ENCODE measurements around the gene HNRNPLL.

GRCh38 chr2:38626326-38627035, 23.8 kb upstream of the HNRNPLL start:
- TF ChIP-seq ATF2 (tag by site-specific recombination; IDR thresholded peaks at IDR 0.05; ENCODE audit: low read depth) (no peak), CTCF (tag by site-specific recombination; IDR thresholded peaks at IDR 0.05) (no peak), KLF1 (tag by site-specific recombination; IDR thresholded peaks at IDR 0.05) (no peak), ZNF510 (tag by site-specific recombination; IDR thresholded peaks at IDR 0.05; ENCODE audit: insufficient replicate concordance) (no peak)
- TF ChIP-seq, protein P1, sequence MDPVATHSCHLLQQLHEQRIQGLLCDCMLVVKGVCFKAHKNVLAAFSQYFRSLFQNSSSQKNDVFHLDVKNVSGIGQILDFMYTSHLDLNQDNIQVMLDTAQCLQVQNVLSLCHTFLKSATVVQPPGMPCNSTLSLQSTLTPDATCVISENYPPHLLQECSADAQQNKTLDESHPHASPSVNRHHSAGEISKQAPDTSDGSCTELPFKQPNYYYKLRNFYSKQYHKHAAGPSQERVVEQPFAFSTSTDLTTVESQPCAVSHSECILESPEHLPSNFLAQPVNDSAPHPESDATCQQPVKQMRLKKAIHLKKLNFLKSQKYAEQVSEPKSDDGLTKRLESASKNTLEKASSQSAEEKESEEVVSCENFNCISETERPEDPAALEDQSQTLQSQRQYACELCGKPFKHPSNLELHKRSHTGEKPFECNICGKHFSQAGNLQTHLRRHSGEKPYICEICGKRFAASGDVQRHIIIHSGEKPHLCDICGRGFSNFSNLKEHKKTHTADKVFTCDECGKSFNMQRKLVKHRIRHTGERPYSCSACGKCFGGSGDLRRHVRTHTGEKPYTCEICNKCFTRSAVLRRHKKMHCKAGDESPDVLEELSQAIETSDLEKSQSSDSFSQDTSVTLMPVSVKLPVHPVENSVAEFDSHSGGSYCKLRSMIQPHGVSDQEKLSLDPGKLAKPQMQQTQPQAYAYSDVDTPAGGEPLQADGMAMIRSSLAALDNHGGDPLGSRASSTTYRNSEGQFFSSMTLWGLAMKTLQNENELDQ (tag by site-specific recombination; IDR thresholded peaks at IDR 0.05; ENCODE audit: low read depth) = no peak

Data from HEK293 (cell line).